ENCODE results near the gene PARP9.

Gene PARP9

GRCh38 chr3:122602011-122602710, 38.1 kb upstream of the PARP9 start:
- TF ChIP-seq CTCF (IDR thresholded peaks at IDR 0.05; ENCODE audit: insufficient read depth, missing control alignments) = no peak
- DNase-seq (ENCODE audit: insufficient read length, low spot score) (no peak), FAIRE-seq (no peak)

- DNase-seq (ENCODE audit: insufficient read length, low spot score) (no peak), FAIRE-seq (no peak)
- TF ChIP-seq CTCF (IDR thresholded peaks at IDR 0.05; ENCODE audit: insufficient read depth, missing control alignments) = no peak
Measured at GRCh38 chr3:122598556-122598955, 34.5 kb upstream of the PARP9 start.

- DNase-seq (ENCODE audit: insufficient read length, low spot score) = no peak
- TF ChIP-seq CTCF (IDR thresholded peaks at IDR 0.05; ENCODE audit: insufficient read depth, missing control alignments) = no peak
- FAIRE-seq = no peak
Measured at GRCh38 chr3:122598151-122598550, 34.1 kb upstream of the PARP9 start.

GRCh38 chr3:122594025-122594424, 29.9 kb upstream of the PARP9 start:
- TF ChIP-seq CTCF (IDR thresholded peaks at IDR 0.05; ENCODE audit: insufficient read depth, missing control alignments) = no peak
- FAIRE-seq (no peak), DNase-seq (ENCODE audit: insufficient read length, low spot score) (no peak)

GRCh38 chr3:122590610-122591009, 26.5 kb upstream of the PARP9 start:
- no peak for DNase-seq (ENCODE audit: insufficient read length, low spot score)
- FAIRE-seq = no peak
- TF ChIP-seq CTCF (IDR thresholded peaks at IDR 0.05; ENCODE audit: insufficient read depth, missing control alignments) = no peak

GRCh38 chr3:122589297-122589696, 25.2 kb upstream of the PARP9 start:
- no peak for TF ChIP-seq CTCF (IDR thresholded peaks at IDR 0.05; ENCODE audit: insufficient read depth, missing control alignments)
- FAIRE-seq (no peak), DNase-seq (ENCODE audit: insufficient read length, low spot score) (no peak)

- TF ChIP-seq CTCF (IDR thresholded peaks at IDR 0.05; ENCODE audit: insufficient read depth, missing control alignments) = no peak
- DNase-seq (ENCODE audit: insufficient read length, low spot score) (no peak), FAIRE-seq (no peak)
Measured at GRCh38 chr3:122587572-122587971, 23.5 kb upstream of the PARP9 start.

Measured in D721Med (cell line).